Stimulated activated CD4-positive, alpha-beta T cell treated with anti-CD3 and anti-CD28 coated beads, Interleukin-15, amount 100 ng/mL, for 48 hours (primary cell): ENCODE results near the gene SPOP.
"Not testable (repeated sequence)": the region's sequence is repeated elsewhere in the genome, so short reads cannot be mapped to it uniquely, and the experiment has no call there.

Source experiments
- DNase-seq, 2 donors: peaks; one replicate each; pipeline ENCODE4 v3.0.0-alpha.2; 2020; ENCODE audit warnings: low read depth in 2 of 2

The SPOP gene

GRCh38 chr17:49572806-49573420 lies 105.0 kb downstream of the SPOP start:
- DNase-seq = no peak

DNA sequence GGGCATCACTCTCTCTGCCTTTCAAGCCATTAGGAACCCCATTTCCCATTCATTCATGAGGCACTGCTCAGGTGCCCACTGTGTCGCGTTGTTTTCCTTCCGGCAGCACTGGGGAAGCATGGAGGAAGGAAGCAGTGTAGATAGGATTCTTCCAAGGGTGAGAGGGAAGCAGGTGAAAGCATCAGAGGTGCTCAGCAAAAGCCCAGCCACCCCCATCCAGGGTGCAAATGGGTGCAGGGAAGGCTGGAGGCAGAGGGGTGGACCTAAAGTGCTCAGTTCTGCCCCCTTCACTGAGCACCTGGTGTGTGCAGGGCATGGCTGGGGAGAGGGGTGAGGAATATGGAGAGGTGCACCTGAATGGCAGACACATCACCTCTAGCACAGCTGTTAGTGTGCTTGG lies 105.7 kb downstream of the SPOP start:
- no peak for DNase-seq

DNA sequence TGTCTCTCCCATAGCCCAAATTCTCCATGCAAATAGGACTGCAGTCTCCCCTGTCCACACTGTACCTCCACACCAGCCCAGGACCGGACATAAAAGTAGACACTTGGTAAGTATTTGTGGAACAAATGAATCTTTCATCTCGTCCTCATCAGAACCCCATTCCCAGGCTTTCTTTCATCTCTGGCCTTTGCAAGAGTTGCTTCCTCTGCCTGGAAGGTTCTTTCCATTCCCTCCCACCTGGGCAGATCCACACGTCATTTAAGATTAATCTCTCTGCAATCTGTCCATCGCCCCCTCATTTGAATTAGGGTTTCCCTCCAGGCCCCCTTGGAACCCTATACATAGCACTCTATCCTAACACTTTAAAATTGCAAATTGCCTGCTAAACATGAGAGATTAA lies 106.1 kb downstream of the SPOP start:
- no peak for DNase-seq

DNA sequence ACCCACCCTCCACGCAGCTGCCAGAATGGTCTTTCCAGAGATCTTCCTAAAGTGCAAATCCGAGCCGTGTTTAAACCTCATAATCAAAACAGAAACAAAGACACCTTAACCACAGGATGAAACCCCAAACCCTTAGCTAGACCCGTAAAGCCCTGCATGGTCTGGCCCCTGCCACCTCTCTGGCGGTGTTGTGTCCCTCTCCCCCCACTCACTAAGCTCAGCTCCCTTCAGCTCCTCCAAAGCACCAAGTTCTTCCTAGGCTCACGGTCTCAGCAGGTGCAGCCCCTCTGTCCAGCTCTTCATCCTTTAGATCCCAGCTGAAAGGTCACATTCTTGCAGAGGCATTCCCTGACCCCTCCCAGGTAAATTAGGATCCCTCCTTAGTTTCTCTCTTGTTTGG lies 106.6 kb downstream of the SPOP start:
- no peak for DNase-seq

DNA sequence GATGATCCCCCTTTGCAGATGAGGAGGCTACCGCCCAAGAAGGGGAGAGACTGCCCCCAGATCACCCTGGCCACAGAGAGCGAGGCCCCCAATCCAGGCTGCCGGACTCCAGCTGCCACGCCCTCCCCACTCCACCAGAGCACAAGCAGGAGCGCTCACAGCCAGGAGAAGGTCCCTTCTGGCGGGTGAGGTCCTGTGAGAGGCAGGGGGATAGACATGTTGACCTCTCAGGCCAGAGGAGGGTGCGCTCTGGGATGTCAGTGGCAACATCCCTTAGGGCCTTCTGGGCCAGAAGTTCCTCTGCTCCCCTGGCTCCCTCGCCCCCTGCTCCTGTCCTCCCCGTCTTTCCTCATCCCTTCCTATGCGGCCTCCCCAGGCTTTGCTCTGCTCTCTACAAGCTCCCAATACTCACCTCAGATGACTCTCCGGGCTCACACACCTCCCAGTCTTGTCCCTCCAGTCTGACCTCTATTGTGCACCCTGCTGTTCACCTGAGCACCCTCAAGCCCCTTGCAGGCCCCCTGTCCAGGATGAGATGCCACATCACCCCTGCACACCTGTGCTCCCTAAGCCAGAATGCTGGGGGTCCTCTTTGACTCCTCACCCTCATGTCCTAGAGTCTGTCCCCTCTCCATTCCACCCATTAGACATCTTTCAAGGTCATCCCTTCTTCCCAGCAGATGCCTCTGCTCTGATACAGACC lies 107.2 kb downstream of the SPOP start:
- DNase-seq = no peak

GRCh38 chr17:49568695-49569047 lies 109.2 kb downstream of the SPOP start:
- DNase-seq = not testable (repeated sequence)

- DNase-seq = peak; percentile 74 to 82
Measured at GRCh38 chr17:49567871-49568694, 109.8 kb downstream of the SPOP start.

DNA sequence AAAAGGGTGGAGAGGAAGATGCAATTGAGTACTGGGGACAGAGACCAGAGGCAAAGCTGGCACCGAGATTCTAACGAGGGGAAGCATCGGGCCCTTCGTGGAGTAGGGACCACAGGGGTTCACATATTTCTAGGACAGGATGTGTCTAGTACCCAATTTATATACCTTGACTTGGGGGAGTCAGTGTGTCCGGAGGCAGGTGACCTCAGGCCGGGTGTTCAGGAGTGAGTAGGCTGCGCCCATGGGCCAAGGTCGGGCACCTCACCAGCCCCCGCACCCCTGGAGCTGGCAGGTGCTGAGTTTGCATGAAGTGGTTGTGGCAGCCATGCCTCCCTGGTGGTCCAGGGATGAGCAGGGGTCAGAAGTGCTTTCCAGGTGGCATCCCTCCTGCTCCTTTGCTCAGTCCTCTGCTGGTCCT lies 110.8 kb downstream of the SPOP start:
- DNase-seq = no peak

DNA sequence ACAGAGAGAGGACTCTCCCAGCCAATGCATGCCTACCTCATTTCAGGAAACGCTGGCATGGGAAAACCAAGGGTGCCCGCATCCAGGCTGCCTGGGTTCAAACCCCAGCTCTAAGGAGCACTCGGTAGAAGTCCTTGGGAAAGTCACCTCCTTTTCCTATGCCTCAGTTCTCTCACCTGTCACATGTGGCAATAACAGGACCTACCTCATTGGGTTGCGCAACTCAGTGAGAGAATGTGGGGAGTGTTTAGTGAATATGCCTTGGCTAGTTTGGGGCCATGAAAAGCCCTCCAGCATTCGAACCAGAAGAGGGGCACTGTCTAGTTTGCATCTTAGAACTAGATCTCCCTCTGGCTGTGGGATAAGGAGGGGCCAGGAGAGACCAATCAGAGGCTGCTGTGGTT lies 111.2 kb downstream of the SPOP start:
- no peak for DNase-seq

- DNase-seq = no peak
Measured at GRCh38 chr17:49565948-49566491, 111.9 kb downstream of the SPOP start.

GRCh38 chr17:49564638-49565037 lies 113.3 kb downstream of the SPOP start:
- no peak for DNase-seq

- peak in 1 of 2 donors; percentile 24 for DNase-seq
Measured at GRCh38 chr17:49557312-49558024, 120.4 kb downstream of the SPOP start.

DNA sequence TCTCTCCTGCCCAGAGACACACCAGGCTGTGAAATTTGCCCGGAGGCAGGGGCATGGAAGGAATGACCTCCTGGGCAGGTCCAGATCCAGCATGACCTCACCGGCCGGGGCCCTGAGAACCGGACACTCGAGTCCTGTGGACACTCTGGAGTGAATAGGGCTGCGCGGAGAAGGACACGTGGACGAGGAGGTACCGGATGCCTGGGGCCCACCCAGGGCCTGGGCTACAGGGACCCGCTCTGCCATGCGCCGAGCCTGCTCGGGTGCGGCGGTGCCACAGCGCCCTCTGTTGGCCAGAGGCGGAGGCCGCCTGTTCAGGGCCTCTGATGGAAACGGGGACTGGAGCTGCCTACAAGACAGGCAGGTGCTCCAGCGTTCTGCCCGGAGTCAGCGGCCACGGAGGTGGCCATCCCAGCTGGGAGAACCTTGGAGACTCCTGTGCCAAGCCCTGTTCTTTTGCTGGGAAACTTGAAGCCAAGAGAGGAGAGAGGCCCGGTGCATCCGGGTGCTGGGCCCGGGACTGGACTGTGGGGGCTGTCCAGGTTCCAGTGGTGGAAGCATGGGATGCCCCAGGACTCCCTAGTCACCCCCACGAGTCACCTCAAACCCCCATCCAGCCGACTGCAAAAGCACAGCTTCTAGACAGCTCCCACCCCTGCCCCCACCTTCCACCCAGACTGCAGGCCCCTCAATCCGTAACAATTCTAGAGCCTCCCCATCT lies 121.5 kb downstream of the SPOP start:
- DNase-seq = peak; percentile 69 to 76

GRCh38 chr17:49555495-49556222 lies 122.2 kb downstream of the SPOP start:
- DNase-seq = no peak

DNA sequence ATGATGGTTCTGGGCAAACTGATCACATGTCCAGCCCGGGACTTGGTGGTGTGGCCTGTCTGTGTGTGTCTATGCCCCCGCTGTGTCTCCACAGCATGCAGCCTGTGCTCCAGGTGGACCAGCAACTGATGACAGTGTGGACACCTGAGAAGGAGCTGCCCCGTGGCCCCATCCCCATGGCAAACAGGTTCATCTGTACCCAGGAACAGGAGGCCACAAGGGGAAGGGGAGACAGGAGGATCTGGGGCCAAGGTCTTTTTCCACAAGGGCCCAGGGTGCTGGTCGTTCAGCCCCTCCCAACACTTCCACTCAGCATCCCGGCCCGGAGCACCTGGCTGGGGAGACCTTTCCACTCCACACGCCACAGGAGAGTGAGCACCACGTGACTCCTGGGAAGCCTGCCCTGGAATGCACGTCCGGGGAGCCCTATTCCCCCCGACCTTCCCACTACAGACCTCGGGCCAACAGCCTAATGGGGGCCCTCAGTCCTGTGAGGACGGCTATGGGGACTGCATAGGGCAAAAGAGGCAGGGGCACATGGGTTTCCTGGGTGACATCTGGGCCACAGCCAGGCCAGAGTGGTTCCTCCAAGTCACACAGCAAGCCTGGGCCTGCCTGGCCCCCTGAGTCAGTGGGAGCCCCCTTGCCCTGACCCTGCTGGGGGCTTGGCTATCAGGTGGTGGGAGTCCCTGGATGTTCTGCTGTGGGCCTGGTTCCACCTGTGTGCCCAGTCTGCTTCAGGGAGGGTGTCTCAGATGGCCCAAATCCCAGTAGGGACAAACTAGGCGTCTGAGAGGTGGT lies 123.0 kb downstream of the SPOP start:
- no peak for DNase-seq

GRCh38 chr17:49553676-49554335 lies 124.1 kb downstream of the SPOP start:
- no peak for DNase-seq

DNA sequence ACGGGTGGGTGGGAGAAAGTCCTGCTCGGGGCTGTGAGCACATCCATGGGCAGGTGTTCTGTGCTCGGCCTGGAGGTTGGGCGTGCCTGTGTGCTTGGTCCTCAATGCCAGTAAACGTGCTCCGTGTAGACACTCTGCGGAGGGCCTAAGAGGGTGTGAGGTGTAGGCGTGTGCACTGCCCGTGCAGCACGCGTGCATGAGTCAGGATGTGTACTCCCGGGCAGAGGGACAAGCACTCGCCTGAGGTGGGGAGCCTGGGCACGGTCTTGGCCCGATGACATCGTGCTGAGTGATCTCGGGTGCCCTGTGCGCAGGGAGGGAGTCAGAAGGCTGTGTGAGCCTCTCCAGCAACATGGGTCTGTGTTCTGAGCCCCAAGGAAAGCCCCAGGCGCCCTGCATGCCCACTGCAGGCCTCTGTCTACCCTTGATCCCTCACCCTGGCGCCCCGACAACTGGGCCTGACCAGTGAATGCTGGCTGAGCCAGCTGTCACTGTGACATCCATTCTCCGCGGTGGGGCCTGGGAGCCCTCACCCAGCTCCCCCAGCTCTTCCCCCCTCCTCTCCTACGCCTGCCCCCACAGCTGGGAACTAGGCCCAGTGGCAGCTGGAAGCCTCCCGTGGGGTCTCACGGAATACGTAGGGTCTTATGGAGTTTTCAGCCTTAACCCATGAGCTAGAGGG lies 125.7 kb downstream of the SPOP start:
- DNase-seq = no peak

DNA sequence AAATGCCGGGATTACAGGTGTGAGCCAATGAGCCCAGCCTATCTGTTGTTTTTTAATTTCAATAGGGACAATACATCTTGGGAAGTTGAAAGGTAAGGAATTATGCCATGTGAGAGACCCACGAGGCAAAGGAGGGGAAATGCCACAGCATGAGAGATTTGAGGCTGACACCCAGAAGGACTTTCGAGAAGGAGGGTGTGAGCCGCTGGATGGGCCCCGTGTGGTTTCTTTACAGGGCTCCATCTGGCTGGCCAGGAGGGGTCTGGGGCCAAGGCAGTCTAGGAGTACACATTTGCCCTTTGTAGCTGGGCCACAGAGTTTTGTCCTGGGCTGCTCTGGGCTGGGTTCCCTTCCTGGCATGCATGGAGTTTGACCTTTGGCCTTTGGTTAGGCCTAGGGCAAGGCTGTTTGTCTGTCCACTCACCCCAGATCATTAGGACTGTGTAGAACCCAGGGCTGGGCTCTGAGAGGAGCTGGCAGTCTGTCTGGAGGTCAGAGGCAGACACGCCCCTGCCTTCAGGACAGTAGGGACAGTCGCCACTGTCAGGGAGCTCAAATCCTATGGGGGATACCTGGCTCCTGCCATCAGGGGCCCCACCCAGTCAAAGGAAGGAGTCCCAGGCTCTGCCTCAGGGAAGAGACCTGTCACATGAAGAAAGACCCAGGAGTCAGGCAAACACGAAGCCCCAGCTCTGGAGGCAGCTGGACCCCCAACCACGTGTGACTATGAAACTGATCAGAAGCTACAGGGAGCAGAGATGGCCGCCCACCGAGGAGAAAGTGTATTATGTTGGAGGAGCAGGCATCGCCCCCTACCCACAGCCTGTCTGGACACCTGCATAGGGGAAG lies 126.5 kb downstream of the SPOP start:
- DNase-seq = no peak
